Mesenchymal stem cell (in vitro differentiated cells and primary cell): ENCODE data around the gene TTLL11.

Source experiments
- DNase-seq: peaks from one replicate; pipeline ENCODE4 v3.0.0-alpha.2; 2013
- H2AFZ ChIP-seq: one replicate; pipeline ENCODE4 v1.6.1; 2013; ENCODE audit warnings: low read depth, mild to moderate bottlenecking, control low read depth, inconsistent platforms, low read length, moderate library complexity
- H2AK5ac ChIP-seq: 2 replicates; pipeline ENCODE4 v1.6.1; 2013; ENCODE audit warnings: low read length, moderate library complexity, mild to moderate bottlenecking, inconsistent platforms; ENCODE audit not compliant: severe bottlenecking
- H2BK120ac ChIP-seq: one replicate; pipeline ENCODE4 v1.6.1; 2013; ENCODE audit warnings: low read depth, mild to moderate bottlenecking, inconsistent platforms, low read length, moderate library complexity
- H2BK12ac ChIP-seq, 2 experiments: one replicate each; pipeline ENCODE4 v1.6.1; 2013; ENCODE audit warnings: inconsistent platforms in 2 of 2, low read length in 2 of 2, mild to moderate bottlenecking in 2 of 2, moderate library complexity in 2 of 2, control low read depth in 1 of 2
- H2BK15ac ChIP-seq: one replicate; pipeline ENCODE4 v1.6.1; 2013; ENCODE audit warnings: mild to moderate bottlenecking, low read depth, inconsistent platforms; ENCODE audit not compliant: poor library complexity, severe bottlenecking
- H2BK5ac ChIP-seq: 2 replicates; pipeline ENCODE4 v1.6.1; 2013; ENCODE audit warnings: low read depth, mild to moderate bottlenecking, low read length, control low read depth, inconsistent platforms; ENCODE audit not compliant: poor library complexity, severe bottlenecking
- H3K14ac ChIP-seq, 2 experiments: one replicate each; pipeline ENCODE4 v1.6.1; 2013; ENCODE audit warnings: inconsistent platforms in 2 of 2, low read length in 2 of 2, control low read depth in 1 of 2, mild to moderate bottlenecking in 1 of 2, moderate library complexity in 1 of 2
- H3K18ac ChIP-seq, 2 experiments: one replicate each; pipeline ENCODE4 v1.6.1; 2013; ENCODE audit warnings: inconsistent platforms in 2 of 2, low read length in 2 of 2, control low read depth in 1 of 2, low read depth in 1 of 2, mild to moderate bottlenecking in 1 of 2
- H3K23ac ChIP-seq, 2 experiments: one replicate each; pipeline ENCODE4 v1.6.1; 2013; ENCODE audit warnings: inconsistent platforms in 2 of 2, low read length in 2 of 2, mild to moderate bottlenecking in 2 of 2, moderate library complexity in 2 of 2, control low read depth in 1 of 2
- H3K27ac ChIP-seq: 2 replicates; pipeline ENCODE4 v1.5.1; 2013; ENCODE audit warnings: mild to moderate bottlenecking, moderate library complexity, low read length, control low read depth, inconsistent platforms; ENCODE audit not compliant: poor library complexity, severe bottlenecking
- H3K27me3 ChIP-seq, 2 experiments: 2 replicates each; pipeline versions ENCODE4 v1.6.1 to v1.7.0; 2013; ENCODE audit warnings: low read length in 2 of 2, mild to moderate bottlenecking in 2 of 2, moderate library complexity in 2 of 2, control low read depth in 1 of 2, inconsistent platforms in 1 of 2; ENCODE audit not compliant: control insufficient read depth in 1 of 2, insufficient read depth in 1 of 2
- H3K36me3 ChIP-seq, 2 experiments: 2 replicates each; pipeline versions ENCODE4 v1.6.1 to v1.7.0; 2013; ENCODE audit warnings: low read length in 2 of 2, control low read depth in 1 of 2, inconsistent platforms in 1 of 2, low read depth in 1 of 2, mild to moderate bottlenecking in 1 of 2; ENCODE audit not compliant: insufficient read depth in 2 of 2, control insufficient read depth in 1 of 2
- H3K4ac ChIP-seq, 2 experiments: one replicate each; pipeline ENCODE4 v1.6.1; 2013; ENCODE audit warnings: inconsistent platforms in 2 of 2, low read length in 2 of 2, mild to moderate bottlenecking in 2 of 2, moderate library complexity in 2 of 2, control low read depth in 1 of 2, low read depth in 1 of 2
- H3K4me1 ChIP-seq: 2 replicates; pipeline ENCODE4 v1.6.1; 2013; ENCODE audit warnings: low read depth, low read length, control low read depth; ENCODE audit not compliant: control insufficient read depth, insufficient read depth
- H3K4me2 ChIP-seq: 2 replicates; pipeline ENCODE4 v1.6.1; 2013; ENCODE audit warnings: low read length, mild to moderate bottlenecking, inconsistent platforms; ENCODE audit not compliant: poor library complexity, severe bottlenecking
- H3K4me3 ChIP-seq, 2 experiments: 2 replicates each; pipeline versions ENCODE4 v1.5.1 to v1.7.0; 2013; ENCODE audit warnings: low read length in 2 of 2, mild to moderate bottlenecking in 2 of 2, control low read depth in 1 of 2, low read depth in 1 of 2; ENCODE audit not compliant: insufficient read depth in 1 of 2
- H3K79me1 ChIP-seq: replicated peaks from 2 replicates; pipeline ENCODE4 v1.6.1; 2013; ENCODE audit warnings: mild to moderate bottlenecking, control low read depth, low read length, inconsistent platforms; ENCODE audit not compliant: poor library complexity, severe bottlenecking
- H3K9ac ChIP-seq: 2 replicates; pipeline ENCODE4 v1.7.0; 2013; ENCODE audit warnings: mild to moderate bottlenecking, low read length, moderate library complexity
- H3K9me3 ChIP-seq: 2 replicates; pipeline ENCODE4 v1.7.0; 2013; ENCODE audit warnings: mild to moderate bottlenecking, low read length; ENCODE audit not compliant: control insufficient read depth
- H4K8ac ChIP-seq: one replicate; pipeline ENCODE4 v1.6.1; 2013; ENCODE audit warnings: inconsistent platforms, mild to moderate bottlenecking, low read length, moderate library complexity
- H4K91ac ChIP-seq: one replicate; pipeline ENCODE4 v1.6.1; 2013; ENCODE audit warnings: mild to moderate bottlenecking, low read length, inconsistent platforms
- WGBS: methylation state at CpG from one replicate; pipeline ENCODE4 v1.1.7; 2013; ENCODE audit warnings: mixed read lengths; 5-methylcytosine and 5-hydroxymethylcytosine counted together

TTLL11 gene

GRCh38 chr9:121837113-121837961 is 255.8 kb downstream of the TTLL11 start:
- H3K4me3 ChIP-seq, result no peak overlapping the region
- no peak overlapping the region for H3K18ac ChIP-seq
- no peak overlapping the region for H2BK12ac ChIP-seq
- H4K8ac ChIP-seq, result no peak overlapping the region
- 64% methylated on average over 7 of the region's 9 CpGs for WGBS
- no peaks in the 10 kb centered on the region for H3K9me3 ChIP-seq
- no peak overlapping the region for H3K14ac ChIP-seq
- peaks cover 4 to 11% of the 10 kb centered on the region in 2 experiments for H3K27me3 ChIP-seq
- no peak overlapping the region for H3K23ac ChIP-seq
- H3K4me1 ChIP-seq, result peaks cover 2% of the 10 kb centered on the region
- H3K4ac ChIP-seq, result no peak overlapping the region
- H3K4me2 ChIP-seq, result no peak overlapping the region
- H3K9ac ChIP-seq, result no peak overlapping the region
- peak overlapping the region; percentile 41 for H2BK15ac ChIP-seq
- peaks cover 0 to 4% of the 10 kb centered on the region in 2 experiments for H3K36me3 ChIP-seq
- DNase-seq, result no peak
- H2BK120ac ChIP-seq, result no peak overlapping the region
- no peak overlapping the region for H3K27ac ChIP-seq
- no peak overlapping the region for H4K91ac ChIP-seq
- no peak overlapping the region for H2AK5ac ChIP-seq
- H3K79me1 ChIP-seq, result no peaks in the 10 kb centered on the region
- H2AFZ ChIP-seq, result no peak overlapping the region
- no peak overlapping the region for H2BK5ac ChIP-seq

- Histone ChIP-seq H3K9ac (no peak overlapping the region), H3K27ac (no peak overlapping the region), H2BK5ac (no peak overlapping the region), H3K36me3 (peaks cover 0 to 4% of the 10 kb centered on the region in 2 experiments), H2AFZ (no peak overlapping the region), H2BK15ac (no peak overlapping the region), H3K18ac (no peak overlapping the region), H3K4me3 (no peak overlapping the region), H3K27me3 (peaks cover 4 to 11% of the 10 kb centered on the region in 2 experiments), H2BK120ac (no peak overlapping the region), H3K9me3 (no peaks in the 10 kb centered on the region), H3K4me2 (no peak overlapping the region), H3K4ac (no peak overlapping the region), H2AK5ac (no peak overlapping the region), H2BK12ac (no peak overlapping the region), H3K14ac (no peak overlapping the region), H4K8ac (no peak overlapping the region), H3K79me1 (no peaks in the 10 kb centered on the region), H3K4me1 (no peaks in the 10 kb centered on the region), H3K23ac (no peak overlapping the region), H4K91ac (no peak overlapping the region)
- DNase-seq, result no peak
- 94% methylated on average over 3 of the region's 3 CpGs for WGBS
These were observed 256.7 kb downstream of the TTLL11 start for GRCh38 chr9:121836366-121836885.

GRCh38 chr9:121835587-121836365 is 257.3 kb downstream of the TTLL11 start:
- Histone ChIP-seq H2AFZ (no peak overlapping the region), H3K4ac (no peak overlapping the region), H3K9ac (no peak overlapping the region), H3K27me3 (peaks cover 4 to 11% of the 10 kb centered on the region in 2 experiments), H3K4me2 (no peak overlapping the region), H3K9me3 (no peaks in the 10 kb centered on the region), H3K27ac (no peak overlapping the region), H3K36me3 (peaks cover 0 to under 1% of the 10 kb centered on the region in 2 experiments), H2AK5ac (no peak overlapping the region), H3K14ac (no peak overlapping the region), H3K4me3 (no peak overlapping the region), H2BK5ac (no peak overlapping the region), H2BK120ac (no peak overlapping the region), H4K91ac (no peak overlapping the region), H4K8ac (no peak overlapping the region), H2BK15ac (no peak overlapping the region), H3K4me1 (no peaks in the 10 kb centered on the region), H2BK12ac (no peak overlapping the region), H3K23ac (no peak overlapping the region), H3K18ac (no peak overlapping the region), H3K79me1 (no peaks in the 10 kb centered on the region)
- DNase-seq, result peak; percentile 5
- WGBS, result 77% methylated on average over 5 of the region's 5 CpGs

- Histone ChIP-seq H2AFZ (no peak overlapping the region), H4K91ac (no peak overlapping the region), H3K4me2 (no peak overlapping the region), H3K27me3 (peaks cover 4 to 6% of the 10 kb centered on the region in 2 experiments), H3K4ac (no peak overlapping the region), H3K23ac (no peak overlapping the region), H3K27ac (no peak overlapping the region), H3K4me3 (no peak overlapping the region), H4K8ac (no peak overlapping the region), H3K36me3 (no peaks in the 10 kb centered on the region), H2BK15ac (no peak overlapping the region), H2AK5ac (no peak overlapping the region), H3K9me3 (no peaks in the 10 kb centered on the region), H2BK12ac (no peak overlapping the region), H3K4me1 (no peaks in the 10 kb centered on the region), H3K79me1 (no peaks in the 10 kb centered on the region), H3K9ac (no peak overlapping the region), H3K18ac (no peak overlapping the region), H3K14ac (no peak overlapping the region), H2BK120ac (no peak overlapping the region), H2BK5ac (no peak overlapping the region)
- WGBS, result 91% methylated on average over 9 of the region's 9 CpGs
- DNase-seq, result no peak
These were observed 260.0 kb downstream of the TTLL11 start for GRCh38 chr9:121833061-121833460.
